Thymus (tissue), 11 donors: Measurements from ENCODE around the gene NUDCD3. TPM values are rescaled to one million over a fixed set of nuclear protein-coding genes. Genes with fewer than 3 reads are reported as not detected.

Source experiments
- DNase-seq, 9 donors: peaks; one replicate each; pipeline ENCODE4 v3.0.0-alpha.2; 2013; ENCODE audit warnings: low spot score in 9 of 9, low read depth in 6 of 9, missing footprints in 1 of 9
- H3K27ac ChIP-seq, 2 donors: one replicate each; pipeline ENCODE4 v1.5.1; 2013; ENCODE audit warnings: control low read depth in 1 of 2, low read depth in 1 of 2, low read length in 1 of 2, mild to moderate bottlenecking in 1 of 2, moderate library complexity in 1 of 2
- H3K27me3 ChIP-seq, 2 donors: one replicate each; pipeline ENCODE4 v1.5.1; 2013; ENCODE audit warnings: low read length in 1 of 2; ENCODE audit not compliant: control insufficient read depth in 2 of 2, insufficient read depth in 1 of 2
- H3K36me3 ChIP-seq, 2 donors: one replicate each; pipeline ENCODE4 v1.5.1; 2013; ENCODE audit warnings: low read length in 1 of 2, mild to moderate bottlenecking in 1 of 2, moderate library complexity in 1 of 2; ENCODE audit not compliant: control insufficient read depth in 2 of 2, insufficient read depth in 2 of 2
- H3K4me1 ChIP-seq, 2 donors: one replicate each; pipeline ENCODE4 v1.5.1; 2013; ENCODE audit warnings: low read length in 2 of 2; ENCODE audit not compliant: control insufficient read depth in 2 of 2, insufficient read depth in 2 of 2
- H3K4me3 ChIP-seq, 2 donors: one replicate each; pipeline ENCODE4 v1.5.1; 2013; ENCODE audit warnings: low read length in 2 of 2, control low read depth in 1 of 2, mild to moderate bottlenecking in 1 of 2
- H3K9me3 ChIP-seq, 2 donors: one replicate each; pipeline ENCODE4 v1.5.1; 2013; ENCODE audit warnings: low read length in 1 of 2, mild to moderate bottlenecking in 1 of 2; ENCODE audit not compliant: control insufficient read depth in 2 of 2, insufficient read depth in 1 of 2
- WGBS: extraction: QIAGEN DNeasy Blood & Tissue Kit; methylation state at CpG from one replicate; pipeline ENCODE4 v1.1.7; 2013; 5-methylcytosine and 5-hydroxymethylcytosine counted together
- polyA plus RNA-seq: library from polyadenylated mRNA; stranded (reverse); fragments of 200-250 nt; gene quantifications from one replicate; pipeline ENCODE4 v1.2.3, GENCODE V29; 2013
- total RNA-seq: library from RNA; stranded (reverse); fragments of 120-200 nt; gene quantifications from one replicate; pipeline ENCODE4 v1.2.4, GENCODE V29; 2013
- donor health status: healthy.

NUDCD3 gene
- total and polyA plus RNA-seq, 2 donors = 32.9 to 33.9 TPM

- H3K9me3 ChIP-seq = no peaks in the 10 kb centered on the region
- no peak overlapping the region for H3K4me3 ChIP-seq
- no peaks in the 10 kb centered on the region for H3K27me3 ChIP-seq
- no peak overlapping the region for H3K27ac ChIP-seq
- no peaks in the 10 kb centered on the region for H3K36me3 ChIP-seq
- no peaks in the 10 kb centered on the region for H3K4me1 ChIP-seq
- 97% methylated on average over 8 of the region's 8 CpGs for WGBS
- no peak for DNase-seq
Measured at GRCh38 chr7:44535348-44536064, 45.0 kb upstream of the NUDCD3 start.

GRCh38 chr7:44534501-44534900 is 44.0 kb upstream of the NUDCD3 start:
- WGBS = 76% methylated on average over 7 of the region's 7 CpGs
- peak in 8 of 9 donors; percentile 16 to 55 (median 26) for DNase-seq

GRCh38 chr7:44534087-44534486 is 43.6 kb upstream of the NUDCD3 start:
- Histone ChIP-seq H3K4me1 (no peaks in the 10 kb centered on the region), H3K27me3 (no peaks in the 10 kb centered on the region), H3K36me3 (no peaks in the 10 kb centered on the region), H3K27ac (no peak overlapping the region), H3K9me3 (no peaks in the 10 kb centered on the region), H3K4me3 (no peak overlapping the region)
- 93% methylated on average over 5 of the region's 5 CpGs for WGBS
- no peak for DNase-seq

More at GRCh38 chr7:44534501-44534900, 44.0 kb upstream of the NUDCD3 start:
- no peaks in the 10 kb centered on the region for H3K27me3 ChIP-seq
- no peak overlapping the region for H3K27ac ChIP-seq
- no peaks in the 10 kb centered on the region for H3K36me3 ChIP-seq
- no peaks in the 10 kb centered on the region for H3K4me1 ChIP-seq
- H3K9me3 ChIP-seq = no peaks in the 10 kb centered on the region
- H3K4me3 ChIP-seq = no peak overlapping the region

GRCh38 chr7:44533301-44534055 is 43.0 kb upstream of the NUDCD3 start:
- H3K9me3 ChIP-seq = no peaks in the 10 kb centered on the region
- DNase-seq = no peak
- 92% methylated on average over 8 of the region's 8 CpGs for WGBS
- H3K36me3 ChIP-seq = no peaks in the 10 kb centered on the region
- no peaks in the 10 kb centered on the region for H3K27me3 ChIP-seq
- no peaks in the 10 kb centered on the region for H3K4me1 ChIP-seq
- H3K27ac ChIP-seq = no peak overlapping the region
- no peak overlapping the region for H3K4me3 ChIP-seq

DNA sequence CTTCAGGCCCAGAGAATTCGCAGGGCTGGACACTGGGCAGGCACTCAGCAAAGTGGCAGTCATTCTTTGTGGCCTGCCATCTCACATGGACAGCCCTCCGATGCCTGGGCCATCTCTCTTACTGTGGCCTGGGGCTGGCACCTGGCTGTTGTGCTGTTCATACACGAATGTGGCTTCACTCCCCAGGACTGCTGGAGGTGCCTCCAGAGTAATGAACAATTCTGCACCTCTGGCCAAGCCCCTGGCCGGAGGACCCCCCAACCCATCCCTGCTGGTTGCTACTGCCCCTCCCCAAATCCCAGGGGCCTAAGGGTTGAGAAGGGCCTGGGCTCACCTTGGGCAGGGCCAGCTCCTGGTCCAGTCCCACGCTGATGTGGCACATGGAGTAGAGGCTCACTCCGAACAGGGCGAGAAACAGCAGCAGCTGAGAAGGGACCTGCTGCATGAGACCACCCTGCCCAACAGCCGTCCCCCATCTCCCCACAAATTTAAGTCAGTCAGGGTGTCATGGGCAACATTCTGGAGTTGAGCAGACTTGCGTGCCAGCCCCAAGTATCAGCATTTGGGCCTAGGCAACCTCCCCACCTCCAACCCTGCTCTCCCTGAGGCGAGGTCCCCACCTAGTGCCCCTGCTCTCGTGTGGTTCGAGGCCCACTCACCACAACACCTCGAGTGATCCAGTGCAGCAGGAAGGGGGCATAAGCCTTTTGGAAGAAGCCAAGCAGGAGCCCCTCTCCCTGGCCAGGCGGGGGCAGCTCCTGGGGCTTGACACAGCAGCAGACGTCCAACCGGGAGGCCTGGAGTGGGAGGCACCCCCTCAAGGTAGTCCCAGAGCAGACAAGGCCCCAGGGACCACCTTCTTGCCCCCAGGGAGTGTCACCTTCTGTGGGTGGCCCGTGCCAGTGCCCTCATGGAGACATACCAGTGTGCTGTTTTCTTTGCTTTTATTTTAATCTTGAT is 41.2 kb upstream of the NUDCD3 start:
- no peak overlapping the region for H3K4me3 ChIP-seq
- no peaks in the 10 kb centered on the region for H3K4me1 ChIP-seq
- 91% methylated on average over 17 of the region's 17 CpGs for WGBS
- no peaks in the 10 kb centered on the region for H3K36me3 ChIP-seq
- no peaks in the 10 kb centered on the region for H3K27me3 ChIP-seq
- no peak for DNase-seq
- H3K27ac ChIP-seq = no peak overlapping the region
- no peaks in the 10 kb centered on the region for H3K9me3 ChIP-seq

GRCh38 chr7:44530990-44531389 is 40.5 kb upstream of the NUDCD3 start:
- H3K4me1 ChIP-seq = no peaks in the 10 kb centered on the region
- no peak for DNase-seq
- H3K36me3 ChIP-seq = no peaks in the 10 kb centered on the region
- H3K4me3 ChIP-seq = no peak overlapping the region
- no peaks in the 10 kb centered on the region for H3K27me3 ChIP-seq
- 84% methylated on average over 10 of the region's 10 CpGs for WGBS
- peaks cover 0 to 6% of the 10 kb centered on the region in 2 donors for H3K9me3 ChIP-seq
- H3K27ac ChIP-seq = no peak overlapping the region

DNA sequence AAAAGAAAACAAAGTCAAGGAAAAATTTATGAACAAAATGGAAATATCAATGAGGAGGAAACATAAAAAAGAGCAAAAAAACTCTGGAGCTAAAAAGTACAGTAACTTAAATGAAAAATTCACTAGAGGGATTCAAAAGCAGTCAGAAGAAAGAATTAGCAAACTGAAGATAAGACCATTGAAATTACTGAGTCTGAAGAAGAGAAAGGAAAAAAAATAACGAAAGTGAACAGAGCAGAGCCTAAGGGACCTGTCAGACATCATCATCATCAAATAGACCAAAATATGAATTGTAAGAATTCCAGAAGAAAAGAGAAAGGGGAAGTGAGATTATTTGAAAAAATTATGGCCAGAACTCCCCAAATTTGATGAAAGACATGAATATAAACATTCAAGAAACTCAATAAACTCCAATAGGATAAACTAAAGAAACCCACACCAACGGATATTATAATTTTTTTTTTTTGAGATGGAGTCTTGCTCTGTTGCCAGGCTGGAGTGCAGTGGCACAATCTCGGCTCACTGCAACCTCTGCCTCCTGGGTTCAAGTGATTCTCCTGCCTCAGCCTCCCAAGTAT is 34.4 kb upstream of the NUDCD3 start:
- no peak for DNase-seq
- 93% methylated on average over 3 of the region's 3 CpGs for WGBS
- Histone ChIP-seq H3K27ac (no peak overlapping the region), H3K4me1 (no peaks in the 10 kb centered on the region), H3K4me3 (no peak overlapping the region), H3K27me3 (peaks cover 0 to 3% of the 10 kb centered on the region in 2 donors), H3K36me3 (no peaks in the 10 kb centered on the region), H3K9me3 (peaks cover 0 to 9% of the 10 kb centered on the region in 2 donors)

GRCh38 chr7:44522315-44522714 is 31.9 kb upstream of the NUDCD3 start:
- Histone ChIP-seq H3K9me3 (peaks cover 0 to 9% of the 10 kb centered on the region in 2 donors), H3K4me3 (no peak overlapping the region), H3K4me1 (no peaks in the 10 kb centered on the region), H3K27ac (no peak overlapping the region), H3K27me3 (peaks cover 0 to 3% of the 10 kb centered on the region in 2 donors), H3K36me3 (no peaks in the 10 kb centered on the region)
- 94% methylated on average over 3 of the region's 3 CpGs for WGBS
- DNase-seq = no peak
